ENCODE data around the gene KLF3. TPM values are rescaled to one million over a fixed set of nuclear protein-coding genes. Genes with fewer than 3 reads are reported as not detected.
"Not testable (repeated sequence)": the region's sequence is repeated elsewhere in the genome, so short reads cannot be mapped to it uniquely, and the experiment has no call there.

KLF3 gene
- total RNA-seq, 2 donors from 2014 or later = 30.6 to 32.0 TPM

DNA sequence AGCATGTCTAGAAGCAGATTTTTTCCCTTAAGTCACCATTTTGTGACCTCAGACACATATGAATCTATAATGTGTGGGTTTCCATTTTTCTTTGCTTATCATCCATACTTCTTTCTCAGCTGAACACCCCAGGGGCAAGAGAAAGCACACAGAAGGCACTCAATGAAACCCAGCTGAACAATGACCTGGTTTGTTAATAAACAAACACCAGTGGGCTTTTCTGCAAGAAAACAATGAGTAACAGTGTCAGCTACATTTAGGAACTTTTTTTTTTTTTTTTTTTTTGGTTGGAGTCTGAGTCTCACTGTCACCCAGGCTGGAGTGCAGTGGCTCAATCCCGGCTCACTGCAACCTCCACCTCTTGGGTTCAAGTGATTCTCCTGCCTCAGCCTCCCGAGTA, 40.7 kb upstream of the KLF3 start:
- intact Hi-C loops (cut with DNase I) = no loop called here
- no peak for ATAC-seq
- DNase-seq = no peak

DNA sequence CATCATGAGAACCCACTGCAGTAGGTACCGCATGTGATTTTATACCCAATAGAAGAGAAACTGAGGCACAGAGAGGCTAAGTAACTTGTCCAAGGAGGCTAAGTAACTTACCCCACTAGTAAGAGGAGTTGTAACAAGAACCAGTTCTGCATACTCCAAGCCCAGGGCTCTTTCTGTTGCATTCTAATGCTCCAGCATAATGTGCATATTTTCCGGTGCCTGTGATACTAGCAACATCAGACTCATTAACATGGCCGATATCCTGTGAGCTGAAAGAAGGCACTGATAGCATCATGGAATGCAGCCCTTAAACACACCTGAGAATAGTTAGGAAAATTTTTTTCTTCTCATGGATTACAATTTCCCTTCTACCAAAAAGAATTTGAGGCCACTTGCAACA, 39.7 kb upstream of the KLF3 start:
- Histone ChIP-seq H3K9me3 (no peaks in the 10 kb centered on the region), H3K4me1 (peaks cover 19% of the 10 kb centered on the region), H3K27ac (no peak overlapping the region), H3K4me3 (no peak overlapping the region), H3K27me3 (no peaks in the 10 kb centered on the region), H3K36me3 (replicated peaks in 1 of 2; ENCODE audit: insufficient read depth in 1 of 2, low read depth in 2 of 2) (no peaks in the 10 kb centered on the region)
- TF ChIP-seq POLR2A (IDR thresholded peaks at IDR 0.05) = no peak
- TF ChIP-seq, protein P1, sequence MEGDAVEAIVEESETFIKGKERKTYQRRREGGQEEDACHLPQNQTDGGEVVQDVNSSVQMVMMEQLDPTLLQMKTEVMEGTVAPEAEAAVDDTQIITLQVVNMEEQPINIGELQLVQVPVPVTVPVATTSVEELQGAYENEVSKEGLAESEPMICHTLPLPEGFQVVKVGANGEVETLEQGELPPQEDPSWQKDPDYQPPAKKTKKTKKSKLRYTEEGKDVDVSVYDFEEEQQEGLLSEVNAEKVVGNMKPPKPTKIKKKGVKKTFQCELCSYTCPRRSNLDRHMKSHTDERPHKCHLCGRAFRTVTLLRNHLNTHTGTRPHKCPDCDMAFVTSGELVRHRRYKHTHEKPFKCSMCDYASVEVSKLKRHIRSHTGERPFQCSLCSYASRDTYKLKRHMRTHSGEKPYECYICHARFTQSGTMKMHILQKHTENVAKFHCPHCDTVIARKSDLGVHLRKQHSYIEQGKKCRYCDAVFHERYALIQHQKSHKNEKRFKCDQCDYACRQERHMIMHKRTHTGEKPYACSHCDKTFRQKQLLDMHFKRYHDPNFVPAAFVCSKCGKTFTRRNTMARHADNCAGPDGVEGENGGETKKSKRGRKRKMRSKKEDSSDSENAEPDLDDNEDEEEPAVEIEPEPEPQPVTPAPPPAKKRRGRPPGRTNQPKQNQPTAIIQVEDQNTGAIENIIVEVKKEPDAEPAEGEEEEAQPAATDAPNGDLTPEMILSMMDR (IDR thresholded peaks at IDR 0.05) = no peak
- intact Hi-C loops (cut with DNase I) = no loop called here
- DNase-seq (no peak), ATAC-seq (no peak)
- 95 to 97% methylated on average over 3 of the region's 3 CpGs for WGBS, 2 donors

More for the DNA sequence above, 40.7 kb upstream of the KLF3 start:
- H3K9me3 ChIP-seq = no peaks in the 10 kb centered on the region
- peaks cover 19% of the 10 kb centered on the region for H3K4me1 ChIP-seq
- no peaks in the 10 kb centered on the region for H3K36me3 ChIP-seq (replicated peaks in 1 of 2; ENCODE audit: insufficient read depth in 1 of 2, low read depth in 2 of 2)
- no peak for TF ChIP-seq POLR2A (IDR thresholded peaks at IDR 0.05)
- TF ChIP-seq, protein P1 (IDR thresholded peaks at IDR 0.05) = no peak
- no peak overlapping the region for H3K4me3 ChIP-seq
- WGBS, 2 donors = 95 to 100% methylated on average over 2 of the region's 2 CpGs
- H3K27ac ChIP-seq = no peak overlapping the region
- H3K27me3 ChIP-seq = no peaks in the 10 kb centered on the region

DNA sequence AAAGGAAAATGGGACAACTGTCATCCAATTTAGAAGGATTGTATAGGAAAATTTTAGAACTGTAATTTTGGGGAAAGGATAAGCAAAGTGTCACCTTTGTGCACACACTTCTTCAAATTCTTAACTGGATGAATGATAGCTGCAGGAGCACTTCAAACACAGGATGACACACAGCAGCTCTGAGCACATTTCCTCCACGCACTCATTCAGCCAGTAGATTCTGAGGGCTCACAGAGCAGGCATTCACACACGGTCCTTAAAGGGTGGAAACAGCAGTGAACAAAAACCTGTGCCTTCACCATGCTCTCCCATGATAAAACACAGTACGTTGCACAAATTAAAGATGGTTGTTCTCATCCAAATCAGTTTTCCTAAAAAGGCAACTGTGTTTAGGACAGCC, 38.5 kb upstream of the KLF3 start:
- ATAC-seq = no peak
- H3K9me3 ChIP-seq = no peaks in the 10 kb centered on the region
- 68 to 83% methylated on average over 3 of the region's 3 CpGs for WGBS, 2 donors
- H3K27me3 ChIP-seq = no peaks in the 10 kb centered on the region
- H3K4me1 ChIP-seq = peaks cover 19% of the 10 kb centered on the region
- intact Hi-C loops (cut with DNase I) = no loop called here
- no peaks in the 10 kb centered on the region for H3K36me3 ChIP-seq (replicated peaks in 1 of 2; ENCODE audit: insufficient read depth in 1 of 2, low read depth in 2 of 2)
- TF ChIP-seq, protein P1 (IDR thresholded peaks at IDR 0.05) = no peak
- no peak for TF ChIP-seq POLR2A (IDR thresholded peaks at IDR 0.05)
- H3K4me3 ChIP-seq = no peak overlapping the region
- H3K27ac ChIP-seq = no peak overlapping the region
- no peak for DNase-seq

DNA sequence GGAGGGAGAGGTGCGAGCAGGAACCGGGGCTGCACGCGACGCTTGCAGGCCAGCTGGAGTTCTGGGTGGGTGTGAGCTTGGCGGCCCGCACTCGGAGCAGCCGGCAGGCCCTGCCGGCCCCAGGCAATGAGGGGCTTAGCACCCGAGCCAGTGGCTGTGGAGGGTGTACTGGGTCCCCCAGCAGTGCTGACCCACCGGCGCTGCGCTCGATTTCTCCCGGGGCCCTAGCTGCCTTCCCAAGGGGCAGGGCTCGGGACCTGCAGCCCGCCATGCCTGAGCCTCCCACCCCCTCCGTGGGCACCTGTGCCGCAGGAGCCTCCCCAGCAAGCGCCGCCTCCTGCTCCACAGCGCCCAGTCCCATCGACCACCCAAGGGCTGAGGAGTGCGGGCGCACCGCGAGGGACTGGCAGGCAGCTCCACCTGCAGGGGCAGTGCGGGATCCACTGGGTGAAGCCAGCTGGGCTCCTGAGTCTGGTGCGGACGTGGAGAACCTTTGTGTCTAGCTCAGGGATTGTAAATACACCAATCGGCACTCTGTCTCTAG, 37.0 kb upstream of the KLF3 start:
- 90% methylated on average over 27 of the region's 32 CpGs; no CpG with 5 or more reads in 1 of the 2 donors for WGBS, 2 donors
- DNase-seq; H3K36me3 ChIP-seq (replicated peaks in 1 of 2; ENCODE audit: insufficient read depth in 1 of 2, low read depth in 2 of 2); H3K4me1 ChIP-seq; intact Hi-C loops (cut with DNase I); H3K9me3 ChIP-seq; H3K4me3 ChIP-seq; H3K27me3 ChIP-seq; ATAC-seq; H3K27ac ChIP-seq: not testable (repeated sequence)

DNA sequence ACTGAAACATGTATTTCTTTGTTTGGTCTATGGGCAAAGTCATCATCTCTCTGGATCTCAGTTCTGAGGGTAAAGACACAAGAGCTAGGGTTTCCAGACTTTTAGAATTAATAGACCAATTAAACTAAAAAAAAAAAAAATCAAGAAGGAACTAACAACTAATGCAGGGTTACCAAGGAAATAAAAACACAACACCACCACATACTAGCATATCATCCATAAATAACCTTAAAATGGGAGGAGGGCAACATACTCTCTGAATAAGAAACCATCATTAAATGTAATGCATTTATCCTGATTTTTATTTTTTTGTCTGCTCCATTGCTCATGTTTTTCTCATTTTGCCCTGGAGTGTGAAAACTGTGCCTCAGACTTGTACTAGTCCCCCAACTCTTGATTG, 33.5 kb upstream of the KLF3 start:
- Histone ChIP-seq H3K36me3 (replicated peaks in 1 of 2; ENCODE audit: insufficient read depth in 1 of 2, low read depth in 2 of 2) (no peaks in the 10 kb centered on the region), H3K9me3 (no peaks in the 10 kb centered on the region), H3K4me1 (no peaks in the 10 kb centered on the region), H3K27me3 (no peaks in the 10 kb centered on the region), H3K4me3 (no peak overlapping the region), H3K27ac (no peak overlapping the region)
- ATAC-seq (no peak), DNase-seq (no peak)
- intact Hi-C loops (cut with DNase I) = no loop called here
- no peak for TF ChIP-seq POLR2A (IDR thresholded peaks at IDR 0.05)
- TF ChIP-seq, protein P1 (IDR thresholded peaks at IDR 0.05) = no peak
